Adrenal gland (tissue), 12 donors: Measurements from ENCODE around the gene GBP4. TPM values are rescaled to one million over a fixed set of nuclear protein-coding genes. Genes with fewer than 3 reads are reported as not detected.

Experiments used
- DNase-seq, 7 donors: peaks; one replicate each; pipeline ENCODE4 v3.0.0-alpha.2; 2019 to 2020
- H3K27ac ChIP-seq, 5 donors: fragments of 200-600 bp; sonication (generic) in 4 of 5; 1 replicate in 3 of 5; 2 replicates in 2 of 5; pipeline versions ENCODE4 v1.5.1 to v1.8.0; 2016 to 2020; ENCODE audit warnings: mild to moderate bottlenecking in 1 of 5
- H3K27me3 ChIP-seq: fragments of 200-600 bp; 2 replicates; pipeline ENCODE4 v1.8.0; 2021
- H3K36me3 ChIP-seq, 2 donors: fragments of 200-600 bp; replicated peaks in 1 of 2; 1 replicate in 1 of 2; 2 replicates in 1 of 2; pipeline versions ENCODE4 v1.5.1 to v1.8.0; 2018 to 2022
- H3K4me1 ChIP-seq, 2 donors: fragments of 200-600 bp; replicated peaks in 1 of 2; 1 replicate in 1 of 2; 2 replicates in 1 of 2; pipeline versions ENCODE4 v1.5.1 to v1.8.0; 2018 to 2021
- H3K4me3 ChIP-seq, 4 donors: fragments of 200-600 bp; sonication (generic) in 3 of 4; one replicate each; pipeline ENCODE4 v1.5.1; 2016 to 2018
- H3K9me3 ChIP-seq, 3 donors: fragments of 200-600 bp; sonication (generic) in 1 of 3; replicated peaks in 1 of 3; 1 replicate in 2 of 3; 2 replicates in 1 of 3; pipeline versions ENCODE4 v1.5.1 to v1.8.0; 2016 to 2021
- CTCF ChIP-seq, 6 experiments: fragments of 450-650 bp in 4 of 6; fragments of 200-600 bp in 2 of 6; sonication (generic) in 1 of 6; IDR thresholded peaks; 1 replicate in 5 of 6; 2 replicates in 1 of 6; pipeline versions ENCODE4 v1.5.1 to v1.8.0; 2016 to 2021; ENCODE audit warnings: antibody characterized with exemption in 6 of 6, mild to moderate bottlenecking in 2 of 6, moderate library complexity in 1 of 6
- POLR2A ChIP-seq, 2 donors: fragments of 450-650 bp; IDR thresholded peaks; one replicate each; pipeline ENCODE4 v1.6.1; 2017; ENCODE audit warnings: antibody characterized with exemption in 2 of 2, mild to moderate bottlenecking in 2 of 2, moderate library complexity in 1 of 2
- WGBS, 4 donors: extraction: QIAGEN DNeasy Blood & Tissue Kit in 2 of 4; methylation state at CpG; one replicate each; pipeline versions ENCODE4 v1.1.5 to v1.1.7; 2013 to 2017; 5-methylcytosine and 5-hydroxymethylcytosine counted together
- intact Hi-C, 2 donors: fragments of 100-400 bp; cut with DNase I; formaldehyde crosslinking; loops; one replicate each; pipeline versions ENCODE4 v1.14.1 to v1.15.0; 2022 to 2023
- polyA plus RNA-seq, 3 donors: library from polyadenylated mRNA; stranded (reverse); fragments of 200-250 nt in 2 of 3; fragments of 350-450 nt in 1 of 3; fragmentation: Illumina TruSeq in 1 of 3; extraction: RNeasy Lipid Tissue Mini Kit (QIAGEN cat#74804) in 1 of 3; gene quantifications; one replicate each; pipeline ENCODE4 v1.2.3, GENCODE V29; 2013 to 2014
- total RNA-seq, 9 donors: library from RNA; depleted of rRNA in 4 of 9; stranded (reverse); fragments of >200 nt in 4 of 9; fragments of 120-200 nt in 1 of 9; fragmentation: NEBNext Ultra II Directional in 1 of 9; extraction: Animal tissue kit (Norgen Biotek cat#: 25700) in 1 of 9; gene quantifications; one replicate each; pipeline versions ENCODE4 v1.1.0 to v1.2.4, GENCODE V29; 2013 to 2023
- donor health status: healthy with polysubstance abuse.
- donor health status: Bipolar disorder and iron deficiency.
- donor health status: DM: yes; HTN: yes; CAD: no.
- donor health status: DM: no; HTN: no; CAD: no.
- donor health status: DM: no; HTN: no; CAD: no.
- donor health status: DM: yes; HTN: yes; CAD: no.

Gene GBP4
- total and polyA plus RNA-seq, 12 donors, result 4.7 to 63.5 (median 7.8) TPM

- H3K36me3 ChIP-seq, result no peaks in the 10 kb centered on the region
- no peaks in the 10 kb centered on the region for H3K27me3 ChIP-seq
- TF ChIP-seq POLR2A (IDR thresholded peaks at IDR 0.05) (no peak), CTCF (IDR thresholded peaks at IDR 0.05) (no peak)
- no peak for DNase-seq
- H3K27ac ChIP-seq, result no peak overlapping the region
- H3K4me1 ChIP-seq, result peaks cover 0 to 7% of the 10 kb centered on the region in 2 donors
- intact Hi-C loops, result no loop called here
- WGBS, 4 donors, result 63 to 84% (median 67%) methylated on average over 3 of the region's 3 CpGs
- no peak overlapping the region for H3K4me3 ChIP-seq
- no peaks in the 10 kb centered on the region for H3K9me3 ChIP-seq
Measured at GRCh38 chr1:89195476-89195875, 3.3 kb downstream of the GBP4 start.

- H3K4me3 ChIP-seq, result no peak overlapping the region
- WGBS, 4 donors, result 75 to 83% (median 81%) methylated on average over 5 of the region's 5 CpGs
- no peak for DNase-seq
- H3K36me3 ChIP-seq, result peaks cover 0 to 4% of the 10 kb centered on the region in 2 donors
- intact Hi-C loops, result no loop called here
- H3K4me1 ChIP-seq, result no peaks in the 10 kb centered on the region
- H3K9me3 ChIP-seq, result no peaks in the 10 kb centered on the region
- TF ChIP-seq CTCF (IDR thresholded peaks at IDR 0.05), result no peak
- TF ChIP-seq POLR2A (IDR thresholded peaks at IDR 0.05), result no peak
- H3K27me3 ChIP-seq, result no peaks in the 10 kb centered on the region
- H3K27ac ChIP-seq, result no peak overlapping the region
Measured at GRCh38 chr1:89191314-89191713, 7.4 kb downstream of the GBP4 start.

- Histone ChIP-seq H3K36me3 (peaks cover 0 to 4% of the 10 kb centered on the region in 2 donors), H3K27ac (no peak overlapping the region), H3K27me3 (no peaks in the 10 kb centered on the region), H3K9me3 (no peaks in the 10 kb centered on the region), H3K4me1 (no peaks in the 10 kb centered on the region), H3K4me3 (no peak overlapping the region)
- intact Hi-C loops, result no loop called here
- DNase-seq, result no peak
- TF ChIP-seq POLR2A (IDR thresholded peaks at IDR 0.05) (no peak), CTCF (IDR thresholded peaks at IDR 0.05) (no peak)
- WGBS, 4 donors, result 73 to 87% (median 80%) methylated on average over 4 of the region's 4 CpGs
Measured at GRCh38 chr1:89190017-89190416, 8.7 kb downstream of the GBP4 start.

- H3K9me3 ChIP-seq, result no peaks in the 10 kb centered on the region
- H3K4me1 ChIP-seq, result no peaks in the 10 kb centered on the region
- peaks cover 0 to 3% of the 10 kb centered on the region in 2 donors for H3K36me3 ChIP-seq
- H3K4me3 ChIP-seq, result no peak overlapping the region
- no peak overlapping the region for H3K27ac ChIP-seq
- WGBS, 4 donors, result 78 to 89% (median 83%) methylated on average over 2 of the region's 2 CpGs
- no peak for TF ChIP-seq POLR2A (IDR thresholded peaks at IDR 0.05)
- no peak for TF ChIP-seq CTCF (IDR thresholded peaks at IDR 0.05)
- no peaks in the 10 kb centered on the region for H3K27me3 ChIP-seq
- no peak for DNase-seq
- intact Hi-C loops, result no loop called here
Measured at GRCh38 chr1:89179343-89179742, 19.4 kb downstream of the GBP4 start.
